ENCODE data around the gene TENT5C. TPM values are rescaled to one million over a fixed set of nuclear protein-coding genes. Genes with fewer than 3 reads are reported as not detected.

Gene TENT5C
- polyA plus RNA-seq, 1 of the 3 experiments (the other 2 are of a cell fraction): 0.90 TPM

- TF ChIP-seq JUND (IDR thresholded peaks at IDR 0.05): no peak
- TF ChIP-seq, protein P1, sequence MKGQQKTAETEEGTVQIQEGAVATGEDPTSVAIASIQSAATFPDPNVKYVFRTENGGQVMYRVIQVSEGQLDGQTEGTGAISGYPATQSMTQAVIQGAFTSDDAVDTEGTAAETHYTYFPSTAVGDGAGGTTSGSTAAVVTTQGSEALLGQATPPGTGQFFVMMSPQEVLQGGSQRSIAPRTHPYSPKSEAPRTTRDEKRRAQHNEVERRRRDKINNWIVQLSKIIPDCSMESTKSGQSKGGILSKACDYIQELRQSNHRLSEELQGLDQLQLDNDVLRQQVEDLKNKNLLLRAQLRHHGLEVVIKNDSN (IDR thresholded peaks at IDR 0.05; ENCODE audit: borderline replicate concordance, low read depth): no peak
- TF ChIP-seq CHD2 (IDR thresholded peaks at IDR 0.05; ENCODE audit: low read length, partially characterized antibody): no peak
- TF ChIP-seq TCF12 (IDR thresholded peaks at IDR 0.05): no peak
- WGBS (ENCODE audit: low lambda C conversion rate): 72% methylated on average over 3 of the region's 3 CpGs
Observed at GRCh38 chr1:117591252-117591651, 14.6 kb upstream of the TENT5C start.

DNA sequence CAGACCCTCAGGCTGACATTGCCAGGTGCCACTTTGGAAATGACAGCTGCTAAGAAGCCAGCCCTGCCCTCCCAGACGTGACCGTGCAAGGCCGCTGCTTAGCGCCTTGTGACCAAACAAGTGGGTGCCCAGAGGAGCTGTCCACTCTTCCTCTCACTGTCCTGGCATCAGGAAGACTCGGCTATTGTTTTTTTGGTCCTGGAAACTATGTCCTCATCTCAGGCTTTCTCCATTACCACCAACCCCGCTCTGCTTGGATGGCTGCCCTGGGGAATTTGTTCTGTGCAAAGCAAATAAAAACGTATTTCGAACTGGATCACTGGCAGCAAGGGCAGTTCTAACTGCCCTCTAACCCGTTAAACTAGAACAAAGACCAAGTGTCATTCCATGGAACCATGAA is 13.7 kb upstream of the TENT5C start:
- Histone ChIP-seq H3K4me1 (ENCODE audit: control insufficient read depth in 1 of 2, insufficient read depth in 2 of 2, low read depth in 1 of 2, low read length in 1 of 2) (no peaks in the 10 kb centered on the region; a peak in 1 of 4 replicates), H3K27ac (ENCODE audit: low read depth in 2 of 2, low read length in 1 of 2) (no peak overlapping the region), H4K20me1 (ENCODE audit: insufficient read depth) (no peaks in the 10 kb centered on the region), H3K9me2 (no peaks in the 10 kb centered on the region), H3K4me2 (no peak overlapping the region), H3K9me3 (no peaks in the 10 kb centered on the region), H2AFZ (ENCODE audit: low read depth) (no peak overlapping the region), H3K79me2 (ENCODE audit: insufficient read depth) (no peaks in the 10 kb centered on the region), H3K9ac (no peak overlapping the region), H3K36me3 (replicated peaks in 1 of 2; ENCODE audit: control insufficient read depth in 1 of 2, insufficient read depth in 2 of 2, low read length in 1 of 2) (no peaks in the 10 kb centered on the region), H3K27me3 (ENCODE audit: insufficient read depth) (no peaks in the 10 kb centered on the region; the same call in 1 of the 2 replicates), H3K4me3 (ENCODE audit: low read depth in 2 of 2, low read length in 1 of 2) (no peak overlapping the region), H3F3A (replicated peaks; ENCODE audit: insufficient read depth) (no peaks in the 10 kb centered on the region)
- ChIA-PET CTCF (interaction anchor here (1.6 kb wide), 1 partner anchor 11 kb away, joined by 5 read pairs; no protein-coding TSS in a partner anchor), POLR2A (no interaction called here)
- 42% methylated on average over 6 of the region's 9 CpGs for WGBS (ENCODE audit: low lambda C conversion rate)
- DNase-seq: no peak
- no peak for TF ChIP-seq FOXJ3 (CRISPR knock-in tag; IDR thresholded peaks at IDR 0.05)
- no peak for TF ChIP-seq NRF1 (IDR thresholded peaks at IDR 0.05; ENCODE audit: low read depth, low read length)
- no peak for TF ChIP-seq RCOR1 (IDR thresholded peaks at IDR 0.05; ENCODE audit: low read length)
- no peak for TF ChIP-seq SIN3A (IDR thresholded peaks at IDR 0.05; ENCODE audit: borderline replicate concordance, low read depth, low read length)
- TF ChIP-seq TAF1 (IDR thresholded peaks at IDR 0.05; ENCODE audit: borderline replicate concordance, low read depth, low read length): no peak
- TF ChIP-seq JUND (IDR thresholded peaks at IDR 0.05): no peak
- no peak for TF ChIP-seq TCF12 (IDR thresholded peaks at IDR 0.05)
- no peak for TF ChIP-seq IRF3 (IDR thresholded peaks at IDR 0.05; ENCODE audit: low read depth, low read length)
- TF ChIP-seq RXRA (IDR thresholded peaks at IDR 0.05; ENCODE audit: borderline replicate concordance, low read depth): no peak
- no peak for TF ChIP-seq MAX (IDR thresholded peaks at IDR 0.05; ENCODE audit: low read depth)
- TF ChIP-seq, protein P1 (IDR thresholded peaks at IDR 0.05; ENCODE audit: borderline replicate concordance, low read depth): no peak
- no peak for TF ChIP-seq FOSL2 (IDR thresholded peaks at IDR 0.05; ENCODE audit: borderline replicate concordance, low read depth)
- TF ChIP-seq GATA2 (CRISPR knock-in tag; IDR thresholded peaks at IDR 0.05): no peak
- TF ChIP-seq CHD2 (IDR thresholded peaks at IDR 0.05; ENCODE audit: low read length, partially characterized antibody): no peak
- no peak for TF ChIP-seq SMC3 (IDR thresholded peaks at IDR 0.05; ENCODE audit: low read depth, low read length)
- TF ChIP-seq, protein P2, sequence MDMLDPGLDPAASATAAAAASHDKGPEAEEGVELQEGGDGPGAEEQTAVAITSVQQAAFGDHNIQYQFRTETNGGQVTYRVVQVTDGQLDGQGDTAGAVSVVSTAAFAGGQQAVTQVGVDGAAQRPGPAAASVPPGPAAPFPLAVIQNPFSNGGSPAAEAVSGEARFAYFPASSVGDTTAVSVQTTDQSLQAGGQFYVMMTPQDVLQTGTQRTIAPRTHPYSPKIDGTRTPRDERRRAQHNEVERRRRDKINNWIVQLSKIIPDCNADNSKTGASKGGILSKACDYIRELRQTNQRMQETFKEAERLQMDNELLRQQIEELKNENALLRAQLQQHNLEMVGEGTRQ (IDR thresholded peaks at IDR 0.05; ENCODE audit: borderline replicate concordance, low read depth, low read length): no peak

More at GRCh38 chr1:117591252-117591651, 14.6 kb upstream of the TENT5C start:
- no peaks in the 10 kb centered on the region; the same call in 1 of the 2 replicates for H3K27me3 ChIP-seq (ENCODE audit: insufficient read depth)
- no peaks in the 10 kb centered on the region for H4K20me1 ChIP-seq (ENCODE audit: insufficient read depth)
- H3K9me2 ChIP-seq: no peaks in the 10 kb centered on the region
- no peaks in the 10 kb centered on the region; a peak in 1 of 4 replicates for H3K4me1 ChIP-seq (ENCODE audit: control insufficient read depth in 1 of 2, insufficient read depth in 2 of 2, low read depth in 1 of 2, low read length in 1 of 2)
- no peaks in the 10 kb centered on the region for H3K36me3 ChIP-seq (replicated peaks in 1 of 2; ENCODE audit: control insufficient read depth in 1 of 2, insufficient read depth in 2 of 2, low read length in 1 of 2)
- no peaks in the 10 kb centered on the region for H3F3A ChIP-seq (replicated peaks; ENCODE audit: insufficient read depth)
- POLR2A ChIA-PET: no interaction called here
- no peaks in the 10 kb centered on the region for H3K79me2 ChIP-seq (ENCODE audit: insufficient read depth)
- CTCF ChIA-PET: interaction anchor here (1.2 to 1.6 kb wide), 2 partner anchors 10 to 20 kb away, joined by 5 read pairs; no protein-coding TSS in a partner anchor
- H3K9ac ChIP-seq: no peak overlapping the region
- H2AFZ ChIP-seq (ENCODE audit: low read depth): no peak overlapping the region
- no peak overlapping the region for H3K27ac ChIP-seq (ENCODE audit: low read depth in 2 of 2, low read length in 1 of 2)
- DNase-seq: no peak
- H3K4me3 ChIP-seq (ENCODE audit: low read depth in 2 of 2, low read length in 1 of 2): no peak overlapping the region
- no peak overlapping the region for H3K4me2 ChIP-seq
- no peaks in the 10 kb centered on the region for H3K9me3 ChIP-seq
